HepG2 (cell line): ENCODE results near the gene ZNRD2. TPM values are rescaled to one million over a fixed set of nuclear protein-coding genes. Genes with fewer than 3 reads are reported as not detected.

Experiments
- AGO2 ChIP-seq: fragments of 200-400 bp; formaldehyde crosslinking; optimal IDR thresholded peaks from 2 replicates; pipeline ENCODE3; 2017; ENCODE audit warnings: mild to moderate bottlenecking, low read depth, low read length, moderate library complexity
- CBX2 ChIP-seq, 2 experiments: fragments of 200-600 bp in 1 of 2; sonication (generic); formaldehyde crosslinking in 1 of 2; IDR thresholded peaks; 2 replicates each; pipeline versions ENCODE4 v1.7.0 to v1.8.1; 2018 to 2022; ENCODE audit warnings: low read depth in 2 of 2, low read length in 1 of 2, mild to moderate bottlenecking in 1 of 2, missing genetic modification reagents in 1 of 2
- GABPA ChIP-seq, 2 experiments: IDR thresholded peaks; 2 replicates each; pipeline ENCODE4 v1.6.1; 2011 to 2016; ENCODE audit warnings: low read depth in 2 of 2, low read length in 1 of 2, missing biosample characterization in 1 of 2, missing genetic modification characterization in 1 of 2
- GABPB1 ChIP-seq: IDR thresholded peaks from 2 replicates; pipeline ENCODE4 v1.6.1; 2016; ENCODE audit warnings: mild to moderate bottlenecking, missing genetic modification reagents, moderate library complexity, missing compliant biosample characterization
- KLF11 ChIP-seq: IDR thresholded peaks from 2 replicates; pipeline ENCODE4 v1.6.1; 2016; ENCODE audit warnings: missing compliant biosample characterization
- PHF20 ChIP-seq: sonication (generic); formaldehyde crosslinking; IDR thresholded peaks from 2 replicates; pipeline ENCODE4 v1.5.0; 2020; ENCODE audit warnings: mild to moderate bottlenecking, missing genetic modification reagents
- RFXANK ChIP-seq: IDR thresholded peaks from 2 replicates; pipeline ENCODE4 v1.6.1; 2016
- SMAD3 ChIP-seq: sonication (generic); formaldehyde crosslinking; IDR thresholded peaks from 2 replicates; pipeline ENCODE4 v1.4.0; 2020; ENCODE audit warnings: missing genetic modification reagents
- SUZ12 ChIP-seq: fragments of 150-350 bp; IDR thresholded peaks from 2 replicates; pipeline ENCODE4 v1.6.1; 2014; ENCODE audit warnings: low read depth, low read length
- ZBTB49 ChIP-seq: sonication (generic); formaldehyde crosslinking; IDR thresholded peaks from 2 replicates; pipeline ENCODE4 v1.4.0; 2020; ENCODE audit warnings: missing genetic modification reagents, borderline replicate concordance
- ZNF367 ChIP-seq: sonication (generic); formaldehyde crosslinking; IDR thresholded peaks from 2 replicates; pipeline ENCODE4 v1.4.0; 2020; ENCODE audit warnings: missing genetic modification reagents, borderline replicate concordance
- ZNF510 ChIP-seq: sonication (generic); formaldehyde crosslinking; IDR thresholded peaks from 2 replicates; pipeline ENCODE4 v1.4.0; 2020; ENCODE audit warnings: low read depth, mild to moderate bottlenecking, missing genetic modification reagents
- ZNF572 ChIP-seq: sonication (generic); formaldehyde crosslinking; IDR thresholded peaks from 2 replicates; pipeline ENCODE4 v1.5.1; 2020; ENCODE audit warnings: mild to moderate bottlenecking, missing genetic modification reagents
- ZNF747 ChIP-seq: sonication (generic); formaldehyde crosslinking; IDR thresholded peaks from 2 replicates; pipeline ENCODE4 v1.8.1; 2023; ENCODE audit warnings: missing genetic modification reagents, mild to moderate bottlenecking, borderline replicate concordance
- ZNF761 ChIP-seq: sonication (generic); formaldehyde crosslinking; conservative IDR thresholded peaks from 2 replicates; pipeline ENCODE4 v1.4.0; 2020; ENCODE audit warnings: mild to moderate bottlenecking, missing genetic modification reagents
- ZSCAN22 ChIP-seq: sonication (generic); formaldehyde crosslinking; IDR thresholded peaks from 2 replicates; pipeline ENCODE4 v1.4.0; 2020; ENCODE audit warnings: mild to moderate bottlenecking, missing genetic modification reagents
- ZSCAN29 ChIP-seq: sonication (generic); formaldehyde crosslinking; conservative IDR thresholded peaks from 2 replicates; pipeline ENCODE4 v1.4.0; 2020; ENCODE audit warnings: mild to moderate bottlenecking, missing genetic modification reagents
- polyA plus RNA-seq, 8 experiments: library from polyadenylated mRNA; depleted of rRNA in 3 of 8; stranded (reverse) in 7 of 8; unstranded in 1 of 8; fragments of >200 nt; fragmentation: Illumina TruSeq in 4 of 8; extraction: Trizol in 4 of 8; gene quantifications; 2 replicates each; pipeline versions ENCODE4 v1.2.1 to v1.2.3, GENCODE V29; 2011 to 2016; ENCODE audit warnings: low read depth in 4 of 8, missing spikeins in 1 of 8, mixed read lengths in 1 of 8; ENCODE audit not compliant: insufficient read depth in 1 of 8
- total RNA-seq, 5 experiments: library from RNA; depleted of rRNA; stranded (reverse); fragments of >200 nt; fragmentation: Illumina TruSeq; extraction: Trizol; gene quantifications; 2 replicates each; pipeline ENCODE4 v1.2.3, GENCODE V29; 2016; ENCODE audit warnings: low read depth in 1 of 5
- TF ChIP-seq, protein P1 (sequence below): sonication (generic); formaldehyde crosslinking; IDR thresholded peaks from 2 replicates; pipeline ENCODE4 v1.5.1; 2020; ENCODE audit warnings: missing genetic modification reagents, mild to moderate bottlenecking, borderline replicate concordance
- TF ChIP-seq, protein P2 (sequence below): sonication (generic); formaldehyde crosslinking; conservative IDR thresholded peaks from 2 replicates; pipeline ENCODE4 v1.4.0; 2020; ENCODE audit warnings: mild to moderate bottlenecking, missing genetic modification reagents, moderate library complexity

Gene ZNRD2
- total and polyA plus RNA-seq, 2 of the 13 experiments (the other 11 are each of a cell fraction or from before 2014, with no cell fraction given): 29.2 to 34.0 TPM

DNA sequence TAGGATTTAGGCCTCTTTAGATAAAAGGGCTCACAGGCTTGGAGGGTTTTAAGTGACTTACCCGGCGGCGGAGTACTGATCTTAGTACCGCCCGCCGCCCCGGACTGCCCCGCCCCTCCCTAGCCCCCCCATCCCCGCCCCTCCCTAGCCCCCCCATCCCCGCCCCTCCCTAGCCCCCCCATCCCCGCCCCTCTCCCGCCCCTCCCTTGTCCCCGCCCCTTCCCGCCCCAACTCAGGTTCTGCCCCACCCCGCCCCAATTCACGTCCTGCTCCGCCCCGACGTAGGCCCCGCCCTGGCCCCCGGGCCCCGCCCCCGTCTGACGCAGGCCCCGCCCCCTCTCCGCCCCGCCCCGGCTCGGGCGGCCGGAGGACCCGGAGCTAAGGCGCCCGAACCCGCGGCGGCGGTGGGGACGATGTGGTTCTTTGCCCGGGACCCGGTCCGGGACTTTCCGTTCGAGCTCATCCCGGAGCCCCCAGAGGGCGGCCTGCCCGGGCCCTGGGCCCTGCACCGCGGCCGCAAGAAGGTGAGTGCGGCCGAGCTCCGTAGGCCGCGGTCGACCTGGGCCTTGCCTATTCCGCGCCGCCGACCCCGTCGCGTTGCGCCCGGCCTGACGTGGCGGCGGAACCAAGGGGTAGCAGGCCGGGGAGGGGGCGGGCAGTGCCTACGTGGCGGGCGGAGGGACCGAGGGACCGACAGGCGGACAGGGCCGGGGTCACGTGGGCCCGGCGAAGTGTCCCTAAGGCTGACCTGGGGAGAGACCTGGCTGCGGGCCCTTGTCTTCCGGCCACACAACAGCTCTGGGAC lies 45.3 kb upstream of the ZNRD2 start, which contains the start of gene SCYL1 (continued):
- TF ChIP-seq GABPA (IDR thresholded peaks at IDR 0.05; ENCODE audit: low read depth, low read length): no peak
- TF ChIP-seq GABPA (CRISPR knock-in tag; IDR thresholded peaks at IDR 0.05; ENCODE audit: low read depth): no peak
- TF ChIP-seq CBX2 (IDR thresholded peaks at IDR 0.05; ENCODE audit: low read depth, low read length): no peak
- no peak for TF ChIP-seq CBX2 (CRISPR knock-in tag; IDR thresholded peaks at IDR 0.05; ENCODE audit: low read depth)
- TF ChIP-seq ZSCAN22: no peak
- TF ChIP-seq ZNF510 (CRISPR knock-in tag): no peak
- TF ChIP-seq, protein P1, sequence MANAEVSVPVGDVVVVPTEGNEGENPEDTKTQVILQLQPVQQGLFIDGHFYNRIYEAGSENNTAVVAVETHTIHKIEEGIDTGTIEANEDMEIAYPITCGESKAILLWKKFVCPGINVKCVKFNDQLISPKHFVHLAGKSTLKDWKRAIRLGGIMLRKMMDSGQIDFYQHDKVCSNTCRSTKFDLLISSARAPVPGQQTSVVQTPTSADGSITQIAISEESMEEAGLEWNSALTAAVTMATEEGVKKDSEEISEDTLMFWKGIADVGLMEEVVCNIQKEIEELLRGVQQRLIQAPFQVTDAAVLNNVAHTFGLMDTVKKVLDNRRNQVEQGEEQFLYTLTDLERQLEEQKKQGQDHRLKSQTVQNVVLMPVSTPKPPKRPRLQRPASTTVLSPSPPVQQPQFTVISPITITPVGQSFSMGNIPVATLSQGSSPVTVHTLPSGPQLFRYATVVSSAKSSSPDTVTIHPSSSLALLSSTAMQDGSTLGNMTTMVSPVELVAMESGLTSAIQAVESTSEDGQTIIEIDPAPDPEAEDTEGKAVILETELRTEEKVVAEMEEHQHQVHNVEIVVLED (CRISPR knock-in tag): no peak; the same call in 1 of the 2 replicates
- TF ChIP-seq ZNF572 (CRISPR knock-in tag): no peak
- TF ChIP-seq SMAD3 (CRISPR knock-in tag): no peak
- TF ChIP-seq GABPB1 (CRISPR knock-in tag): peak; percentile 80
- TF ChIP-seq AGO2: peak; percentile 73
- no peak for TF ChIP-seq KLF11 (CRISPR knock-in tag)
- TF ChIP-seq PHF20: peak; percentile 50; the same call in 1 of the 2 replicates
- TF ChIP-seq ZNF747: peak; percentile 83; the same call in 1 of the 2 replicates
- TF ChIP-seq RFXANK (CRISPR knock-in tag): no peak
- TF ChIP-seq SUZ12: no peak
- TF ChIP-seq ZNF761 (CRISPR knock-in tag): no peak
- TF ChIP-seq ZNF367 (CRISPR knock-in tag): no peak
- no peak for TF ChIP-seq ZBTB49 (CRISPR knock-in tag)
- no peak for TF ChIP-seq ZSCAN29
- TF ChIP-seq, protein P2, sequence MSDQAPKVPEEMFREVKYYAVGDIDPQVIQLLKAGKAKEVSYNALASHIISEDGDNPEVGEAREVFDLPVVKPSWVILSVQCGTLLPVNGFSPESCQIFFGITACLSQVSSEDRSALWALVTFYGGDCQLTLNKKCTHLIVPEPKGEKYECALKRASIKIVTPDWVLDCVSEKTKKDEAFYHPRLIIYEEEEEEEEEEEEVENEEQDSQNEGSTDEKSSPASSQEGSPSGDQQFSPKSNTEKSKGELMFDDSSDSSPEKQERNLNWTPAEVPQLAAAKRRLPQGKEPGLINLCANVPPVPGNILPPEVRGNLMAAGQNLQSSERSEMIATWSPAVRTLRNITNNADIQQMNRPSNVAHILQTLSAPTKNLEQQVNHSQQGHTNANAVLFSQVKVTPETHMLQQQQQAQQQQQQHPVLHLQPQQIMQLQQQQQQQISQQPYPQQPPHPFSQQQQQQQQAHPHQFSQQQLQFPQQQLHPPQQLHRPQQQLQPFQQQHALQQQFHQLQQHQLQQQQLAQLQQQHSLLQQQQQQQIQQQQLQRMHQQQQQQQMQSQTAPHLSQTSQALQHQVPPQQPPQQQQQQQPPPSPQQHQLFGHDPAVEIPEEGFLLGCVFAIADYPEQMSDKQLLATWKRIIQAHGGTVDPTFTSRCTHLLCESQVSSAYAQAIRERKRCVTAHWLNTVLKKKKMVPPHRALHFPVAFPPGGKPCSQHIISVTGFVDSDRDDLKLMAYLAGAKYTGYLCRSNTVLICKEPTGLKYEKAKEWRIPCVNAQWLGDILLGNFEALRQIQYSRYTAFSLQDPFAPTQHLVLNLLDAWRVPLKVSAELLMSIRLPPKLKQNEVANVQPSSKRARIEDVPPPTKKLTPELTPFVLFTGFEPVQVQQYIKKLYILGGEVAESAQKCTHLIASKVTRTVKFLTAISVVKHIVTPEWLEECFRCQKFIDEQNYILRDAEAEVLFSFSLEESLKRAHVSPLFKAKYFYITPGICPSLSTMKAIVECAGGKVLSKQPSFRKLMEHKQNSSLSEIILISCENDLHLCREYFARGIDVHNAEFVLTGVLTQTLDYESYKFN (CRISPR knock-in tag): 0 out of 2 replicates have a peak, but pooled peaks have one; percentile 34
